ENCODE measurements around the gene AKAP6. TPM values are rescaled to one million over a fixed set of nuclear protein-coding genes. Genes with fewer than 3 reads are reported as not detected.

The AKAP6 gene
- total and polyA plus RNA-seq, 10 of the 15 experiments (the other 5 are each of a cell fraction or from before 2014, with no cell fraction given): 0.35 to 5.9 (median 2.2) TPM

DNA sequence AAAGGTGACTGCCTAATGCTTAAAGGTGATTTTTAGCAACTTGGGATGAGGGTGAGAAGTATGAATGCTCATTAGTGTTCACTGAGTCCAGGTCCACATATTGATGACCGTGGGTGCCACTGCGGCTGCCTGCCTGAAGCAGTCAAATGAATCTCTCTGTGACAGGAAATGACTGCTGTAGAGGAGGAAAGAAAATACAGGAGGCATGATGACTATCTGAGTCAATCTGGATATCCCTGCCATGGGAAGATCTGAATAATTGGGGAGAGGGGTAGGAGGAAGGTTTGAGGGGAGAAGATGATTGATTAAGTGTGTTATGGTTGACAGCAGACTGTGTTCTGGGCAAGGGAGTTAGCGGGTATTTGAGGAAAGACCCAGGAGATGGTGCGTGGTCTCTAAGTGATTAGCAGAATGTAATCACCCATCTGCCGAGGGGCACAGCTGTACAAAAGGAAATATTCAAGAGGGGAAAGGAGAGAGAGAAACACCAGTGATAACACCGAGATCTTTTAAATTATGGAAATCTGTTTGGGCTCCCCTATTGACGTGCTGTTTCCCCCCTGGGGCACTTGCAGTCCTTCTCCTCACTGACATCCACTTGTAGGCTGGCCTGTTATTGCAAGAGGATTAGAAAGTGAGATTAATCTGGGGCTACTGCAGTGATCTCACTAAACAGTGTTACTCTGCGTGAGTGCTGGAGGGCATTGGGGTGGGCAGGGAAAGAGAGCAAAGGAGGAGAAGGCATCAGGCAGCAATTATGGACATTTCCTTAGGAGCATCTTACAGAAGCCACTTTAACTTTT is 97.7 kb downstream of the AKAP6 start:
- Histone ChIP-seq H3K79me2 (ENCODE audit: control insufficient read depth, insufficient read depth, low read length) (no peaks in the 10 kb centered on the region), H3K4me1 (ENCODE audit: control insufficient read depth, insufficient read depth, low read length) (no peaks in the 10 kb centered on the region), H3K27ac (ENCODE audit: control insufficient read depth, insufficient read depth) (no peak overlapping the region), H3K9ac (ENCODE audit: control insufficient read depth, insufficient read depth, low read length) (no peak overlapping the region), H2AFZ (ENCODE audit: control insufficient read depth, low read depth, low read length) (no peak overlapping the region), H3K27me3 (replicated peaks in 1 of 2; ENCODE audit: control insufficient read depth in 2 of 2, insufficient read depth in 2 of 2, low read length in 1 of 2) (no peaks in the 10 kb centered on the region), H3K36me3 (ENCODE audit: control insufficient read depth in 2 of 2, insufficient read depth in 2 of 2, low read length in 1 of 2) (no peaks in the 10 kb centered on the region), H4K20me1 (ENCODE audit: control insufficient read depth, insufficient read depth) (no peaks in the 10 kb centered on the region), H3K4me2 (ENCODE audit: control insufficient read depth, insufficient read depth) (no peak overlapping the region), H3K4me3 (no peak overlapping the region), H3K9me3 (replicated peaks; ENCODE audit: control insufficient read depth, insufficient read depth, low read length) (no peaks in the 10 kb centered on the region)
- ChIA-PET RAD21 (ENCODE audit: unreplicated experiment) (no interaction called here), SMC1A (ENCODE audit: uncharacterized antibody, unreplicated experiment) (no interaction called here), CTCF (no interaction called here), POLR2A (no interaction called here)
- WGBS (ENCODE audit: insufficient coverage, insufficient replicate concordance, low lambda C conversion rate, missing lambda C conversion rate): 53% methylated on average over 8 of the region's 8 CpGs
- in situ Hi-C loops (cut with MboI): no loop called here
- intact Hi-C loops (cut with micrococcal nuclease; ENCODE audit: unreplicated experiment): no loop called here
- ATAC-seq (no peak), DNase-seq (ENCODE audit: low read depth, low spot score) (no peak), FAIRE-seq (no peak)
- BruUV-seq (replicated peaks): no TSS peak
- TF ChIP-seq BCL11A (IDR thresholded peaks at IDR 0.05; ENCODE audit: low read depth, low read length) (no peak), SMAD1 (IDR thresholded peaks at IDR 0.05; ENCODE audit: low read depth, partially characterized antibody) (no peak), SRF (IDR thresholded peaks at IDR 0.05; ENCODE audit: low read depth in 2 of 2, low read length in 2 of 2) (no peak), NFXL1 (IDR thresholded peaks at IDR 0.05; ENCODE audit: borderline replicate concordance) (no peak), TAF1 (IDR thresholded peaks at IDR 0.05; ENCODE audit: borderline replicate concordance, low read depth, low read length) (no peak), ZZZ3 (IDR thresholded peaks at IDR 0.05; ENCODE audit: control insufficient read depth, insufficient read length, low read depth) (no peak), YY1 (IDR thresholded peaks at IDR 0.05; ENCODE audit: low read depth, low read length) (no peak), LARP7 (IDR thresholded peaks at IDR 0.05) (no peak), MEF2B (IDR thresholded peaks at IDR 0.05; ENCODE audit: partially characterized antibody, poor library complexity, severe bottlenecking) (no peak), BACH1 (IDR thresholded peaks at IDR 0.05; ENCODE audit: borderline replicate concordance) (no peak), SIN3A (IDR thresholded peaks at IDR 0.05; ENCODE audit: low read depth, low read length) (no peak)
- TF ChIP-seq, protein P1, sequence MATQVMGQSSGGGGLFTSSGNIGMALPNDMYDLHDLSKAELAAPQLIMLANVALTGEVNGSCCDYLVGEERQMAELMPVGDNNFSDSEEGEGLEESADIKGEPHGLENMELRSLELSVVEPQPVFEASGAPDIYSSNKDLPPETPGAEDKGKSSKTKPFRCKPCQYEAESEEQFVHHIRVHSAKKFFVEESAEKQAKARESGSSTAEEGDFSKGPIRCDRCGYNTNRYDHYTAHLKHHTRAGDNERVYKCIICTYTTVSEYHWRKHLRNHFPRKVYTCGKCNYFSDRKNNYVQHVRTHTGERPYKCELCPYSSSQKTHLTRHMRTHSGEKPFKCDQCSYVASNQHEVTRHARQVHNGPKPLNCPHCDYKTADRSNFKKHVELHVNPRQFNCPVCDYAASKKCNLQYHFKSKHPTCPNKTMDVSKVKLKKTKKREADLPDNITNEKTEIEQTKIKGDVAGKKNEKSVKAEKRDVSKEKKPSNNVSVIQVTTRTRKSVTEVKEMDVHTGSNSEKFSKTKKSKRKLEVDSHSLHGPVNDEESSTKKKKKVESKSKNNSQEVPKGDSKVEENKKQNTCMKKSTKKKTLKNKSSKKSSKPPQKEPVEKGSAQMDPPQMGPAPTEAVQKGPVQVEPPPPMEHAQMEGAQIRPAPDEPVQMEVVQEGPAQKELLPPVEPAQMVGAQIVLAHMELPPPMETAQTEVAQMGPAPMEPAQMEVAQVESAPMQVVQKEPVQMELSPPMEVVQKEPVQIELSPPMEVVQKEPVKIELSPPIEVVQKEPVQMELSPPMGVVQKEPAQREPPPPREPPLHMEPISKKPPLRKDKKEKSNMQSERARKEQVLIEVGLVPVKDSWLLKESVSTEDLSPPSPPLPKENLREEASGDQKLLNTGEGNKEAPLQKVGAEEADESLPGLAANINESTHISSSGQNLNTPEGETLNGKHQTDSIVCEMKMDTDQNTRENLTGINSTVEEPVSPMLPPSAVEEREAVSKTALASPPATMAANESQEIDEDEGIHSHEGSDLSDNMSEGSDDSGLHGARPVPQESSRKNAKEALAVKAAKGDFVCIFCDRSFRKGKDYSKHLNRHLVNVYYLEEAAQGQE (IDR thresholded peaks at IDR 0.05; ENCODE audit: low read depth, low read length): no peak
- TF ChIP-seq, protein P2, sequence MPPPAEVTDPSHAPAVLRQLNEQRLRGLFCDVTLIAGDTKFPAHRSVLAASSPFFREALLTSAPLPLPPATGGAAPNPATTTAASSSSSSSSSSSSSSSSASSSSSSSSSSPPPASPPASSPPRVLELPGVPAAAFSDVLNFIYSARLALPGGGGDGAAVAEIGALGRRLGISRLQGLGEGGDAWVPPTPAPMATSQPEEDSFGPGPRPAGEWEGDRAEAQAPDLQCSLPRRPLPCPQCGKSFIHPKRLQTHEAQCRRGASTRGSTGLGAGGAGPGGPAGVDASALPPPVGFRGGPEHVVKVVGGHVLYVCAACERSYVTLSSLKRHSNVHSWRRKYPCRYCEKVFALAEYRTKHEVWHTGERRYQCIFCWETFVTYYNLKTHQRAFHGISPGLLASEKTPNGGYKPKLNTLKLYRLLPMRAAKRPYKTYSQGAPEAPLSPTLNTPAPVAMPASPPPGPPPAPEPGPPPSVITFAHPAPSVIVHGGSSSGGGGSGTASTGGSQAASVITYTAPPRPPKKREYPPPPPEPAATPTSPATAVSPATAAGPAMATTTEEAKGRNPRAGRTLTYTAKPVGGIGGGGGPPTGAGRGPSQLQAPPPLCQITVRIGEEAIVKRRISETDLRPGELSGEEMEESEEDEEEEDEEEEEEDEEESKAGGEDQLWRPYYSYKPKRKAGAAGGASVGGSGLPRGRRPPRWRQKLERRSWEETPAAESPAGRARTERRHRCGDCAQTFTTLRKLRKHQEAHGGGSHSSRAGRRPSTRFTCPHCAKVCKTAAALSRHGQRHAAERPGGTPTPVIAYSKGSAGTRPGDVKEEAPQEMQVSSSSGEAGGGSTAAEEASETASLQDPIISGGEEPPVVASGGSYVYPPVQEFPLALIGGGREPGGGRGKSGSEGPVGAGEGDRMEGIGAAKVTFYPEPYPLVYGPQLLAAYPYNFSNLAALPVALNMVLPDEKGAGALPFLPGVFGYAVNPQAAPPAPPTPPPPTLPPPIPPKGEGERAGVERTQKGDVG (CRISPR knock-in tag; IDR thresholded peaks at IDR 0.05): no peak
- TF ChIP-seq, protein P3, sequence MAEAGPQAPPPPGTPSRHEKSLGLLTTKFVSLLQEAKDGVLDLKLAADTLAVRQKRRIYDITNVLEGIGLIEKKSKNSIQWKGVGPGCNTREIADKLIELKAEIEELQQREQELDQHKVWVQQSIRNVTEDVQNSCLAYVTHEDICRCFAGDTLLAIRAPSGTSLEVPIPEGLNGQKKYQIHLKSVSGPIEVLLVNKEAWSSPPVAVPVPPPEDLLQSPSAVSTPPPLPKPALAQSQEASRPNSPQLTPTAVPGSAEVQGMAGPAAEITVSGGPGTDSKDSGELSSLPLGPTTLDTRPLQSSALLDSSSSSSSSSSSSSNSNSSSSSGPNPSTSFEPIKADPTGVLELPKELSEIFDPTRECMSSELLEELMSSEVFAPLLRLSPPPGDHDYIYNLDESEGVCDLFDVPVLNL (IDR thresholded peaks at IDR 0.05; ENCODE audit: low read depth, low read length): no peak
